ENCODE results near the gene TAF11L14.
"Not testable (repeated sequence)": the region's sequence is repeated elsewhere in the genome, so short reads cannot be mapped to it uniquely, and the experiment has no call there.

TAF11L14 gene

GRCh38 chr5:17614872-17615605 lies 19.2 kb upstream of the TAF11L14 start:
- TF ChIP-seq CTCF (IDR thresholded peaks at IDR 0.05; ENCODE audit: low read depth, low read length) = no peak
- H3K27me3 ChIP-seq (ENCODE audit: insufficient read depth, low read depth, severe bottlenecking) = no peaks in the 10 kb centered on the region

GRCh38 chr5:17619354-17619753 lies 14.9 kb upstream of the TAF11L14 start:
- Histone ChIP-seq H3K36me3 (no peaks in the 10 kb centered on the region), H3K4me3 (ENCODE audit: low read depth, low read length) (no peak overlapping the region), H3K9me3 (ENCODE audit: severe bottlenecking) (no peaks in the 10 kb centered on the region), H3K27me3 (ENCODE audit: insufficient read depth, low read depth, severe bottlenecking) (no peaks in the 10 kb centered on the region), H3K27ac (no peak overlapping the region)
- DNase-seq = no peak
- TF ChIP-seq CTCF (IDR thresholded peaks at IDR 0.05; ENCODE audit: low read depth, low read length) = no peak

More at GRCh38 chr5:17614872-17615605, 19.2 kb upstream of the TAF11L14 start:
- no peaks in the 10 kb centered on the region for H3K9me3 ChIP-seq (ENCODE audit: severe bottlenecking)
- no peak for DNase-seq
- H3K36me3 ChIP-seq = no peaks in the 10 kb centered on the region
- H3K4me3 ChIP-seq (ENCODE audit: low read depth, low read length) = no peak overlapping the region
- no peak overlapping the region for H3K27ac ChIP-seq

- Histone ChIP-seq H3K27ac (no peak overlapping the region), H3K9me3 (ENCODE audit: severe bottlenecking) (no peaks in the 10 kb centered on the region), H3K36me3 (no peaks in the 10 kb centered on the region), H3K27me3 (ENCODE audit: insufficient read depth, low read depth, severe bottlenecking) (no peaks in the 10 kb centered on the region), H3K4me3 (ENCODE audit: low read depth, low read length) (no peak overlapping the region)
- no peak for DNase-seq
- TF ChIP-seq CTCF (IDR thresholded peaks at IDR 0.05; ENCODE audit: low read depth, low read length) = peak; percentile 59
Measured at GRCh38 chr5:17620627-17621026, 13.6 kb upstream of the TAF11L14 start.

GRCh38 chr5:17625686-17626085 lies 8.6 kb upstream of the TAF11L14 start:
- H3K27ac ChIP-seq = no peak overlapping the region
- H3K9me3 ChIP-seq (ENCODE audit: severe bottlenecking) = no peaks in the 10 kb centered on the region
- no peaks in the 10 kb centered on the region for H3K27me3 ChIP-seq (ENCODE audit: insufficient read depth, low read depth, severe bottlenecking)
- H3K36me3 ChIP-seq = no peaks in the 10 kb centered on the region
- TF ChIP-seq CTCF (IDR thresholded peaks at IDR 0.05; ENCODE audit: low read depth, low read length) = no peak
- H3K4me3 ChIP-seq (ENCODE audit: low read depth, low read length) = no peak overlapping the region
- DNase-seq = no peak

- not testable (repeated sequence) for H3K4me3 ChIP-seq (ENCODE audit: low read depth, low read length); H3K9me3 ChIP-seq (ENCODE audit: severe bottlenecking); H3K27me3 ChIP-seq (ENCODE audit: insufficient read depth, low read depth, severe bottlenecking); DNase-seq; H3K36me3 ChIP-seq; H3K27ac ChIP-seq
Measured at GRCh38 chr5:17631788-17632187, 2.5 kb upstream of the TAF11L14 start, which contains the start of gene TAF11L13. TAF11L13 (plus strand) TSS chr5:17632088.

- DNase-seq; H3K36me3 ChIP-seq; H3K27me3 ChIP-seq (ENCODE audit: insufficient read depth, low read depth, severe bottlenecking); H3K27ac ChIP-seq; H3K9me3 ChIP-seq (ENCODE audit: severe bottlenecking); H3K4me3 ChIP-seq (ENCODE audit: low read depth, low read length): not testable (repeated sequence)
Measured at GRCh38 chr5:17649232-17649631, 15.0 kb downstream of the TAF11L14 start.

- H3K4me3 ChIP-seq (ENCODE audit: low read depth, low read length); H3K9me3 ChIP-seq (ENCODE audit: severe bottlenecking); H3K27ac ChIP-seq; H3K36me3 ChIP-seq; H3K27me3 ChIP-seq (ENCODE audit: insufficient read depth, low read depth, severe bottlenecking); DNase-seq: not testable (repeated sequence)
Measured at GRCh38 chr5:17655201-17655759, 21.0 kb downstream of the TAF11L14 start.
